BLaER1 treated with 17β-estradiol and CSF1 and Interleukin-3, amounts not matched to agents 10 nM and 100 nM (cell line): ENCODE results near the gene NAALAD2.
"Not testable (repeated sequence)": the region's sequence is repeated elsewhere in the genome, so short reads cannot be mapped to it uniquely, and the experiment has no call there.

ENCODE experiments used
- H3K27ac ChIP-seq, 11 experiments: shearing (Covaris generic); formaldehyde crosslinking; 2 replicates each; pipeline ENCODE4 v1.8.1; 2022
- H3K27me3 ChIP-seq, 11 experiments: shearing (Covaris generic); formaldehyde crosslinking; 2 replicates each; pipeline ENCODE4 v1.8.1; 2022
- H3K36me3 ChIP-seq, 11 experiments: shearing (Covaris generic); formaldehyde crosslinking; 2 replicates each; pipeline ENCODE4 v1.8.1; 2022
- H3K4me1 ChIP-seq, 10 experiments: shearing (Covaris generic); formaldehyde crosslinking; 2 replicates each; pipeline ENCODE4 v1.8.1; 2022
- H3K4me2 ChIP-seq, 11 experiments: shearing (Covaris generic); formaldehyde crosslinking; 2 replicates each; pipeline ENCODE4 v1.8.1; 2022
- H3K4me3 ChIP-seq, 10 experiments: shearing (Covaris generic); formaldehyde crosslinking; 2 replicates each; pipeline ENCODE4 v1.8.1; 2022
- H3K9ac ChIP-seq, 11 experiments: shearing (Covaris generic); formaldehyde crosslinking; 2 replicates each; pipeline ENCODE4 v1.8.1; 2022
- H3K9me3 ChIP-seq, 11 experiments: shearing (Covaris generic); formaldehyde crosslinking; replicated peaks in 1 of 11; 2 replicates each; pipeline ENCODE4 v1.8.1; 2022
- H4K20me1 ChIP-seq, 11 experiments: shearing (Covaris generic); formaldehyde crosslinking; 2 replicates each; pipeline ENCODE4 v1.8.1; 2022
- Cebpa-rat ChIP-seq, 11 experiments: shearing (Covaris generic); IDR thresholded peaks; 2 replicates each; pipeline ENCODE4 v1.8.1; 2022

Gene NAALAD2

GRCh38 chr11:90133560-90134477 lies 644 bp upstream of the NAALAD2 start:
- Histone ChIP-seq H3K4me1 (peaks cover 0 to 29% (median 0%) of the 10 kb centered on the region in 10 experiments; a peak in 6 of 20 replicates), H3K27ac (no peak overlapping the region), H3K4me2 (no peak overlapping the region), H3K9me3 (peaks cover 0 to 8% (median 7%) of the 10 kb centered on the region in 11 experiments; a peak in 13 of 22 replicates), H3K4me3 (no peak overlapping the region), H4K20me1 (no peaks in the 10 kb centered on the region), H3K36me3 (no peaks in the 10 kb centered on the region), H3K9ac (no peak overlapping the region), H3K27me3 (no peaks in the 10 kb centered on the region)
- TF ChIP-seq Cebpa-rat (IDR thresholded peaks at IDR 0.05) = no peak

GRCh38 chr11:90135016-90135415 lies 553 bp downstream of the NAALAD2 start:
- no peak overlapping the region for H3K27ac ChIP-seq
- H3K9me3 ChIP-seq = peaks cover 0 to 8% (median 7%) of the 10 kb centered on the region in 11 experiments; a peak in 13 of 22 replicates
- no peaks in the 10 kb centered on the region for H3K36me3 ChIP-seq
- TF ChIP-seq Cebpa-rat (IDR thresholded peaks at IDR 0.05) = no peak
- no peaks in the 10 kb centered on the region for H3K27me3 ChIP-seq
- H4K20me1 ChIP-seq = no peaks in the 10 kb centered on the region
- H3K4me3 ChIP-seq = no peak overlapping the region
- peaks cover 0 to 25% (median 0%) of the 10 kb centered on the region in 10 experiments; a peak in 6 of 20 replicates for H3K4me1 ChIP-seq
- H3K9ac ChIP-seq = no peak overlapping the region
- no peak overlapping the region for H3K4me2 ChIP-seq

- no peak for TF ChIP-seq Cebpa-rat (IDR thresholded peaks at IDR 0.05)
- Histone ChIP-seq H3K9me3 (no peaks in the 10 kb centered on the region), H3K4me3 (no peak overlapping the region), H3K4me2 (no peak overlapping the region), H3K27ac (no peak overlapping the region), H3K27me3 (no peaks in the 10 kb centered on the region), H3K36me3 (no peaks in the 10 kb centered on the region), H3K9ac (no peak overlapping the region), H3K4me1 (no peaks in the 10 kb centered on the region), H4K20me1 (no peaks in the 10 kb centered on the region)
Observed at GRCh38 chr11:90148900-90149299, 14.4 kb downstream of the NAALAD2 start.

GRCh38 chr11:90166982-90167573 lies 32.6 kb downstream of the NAALAD2 start:
- H3K4me3 ChIP-seq, H3K27ac ChIP-seq, H3K36me3 ChIP-seq, H3K4me2 ChIP-seq, H3K9me3 ChIP-seq, H4K20me1 ChIP-seq, H3K27me3 ChIP-seq, H3K4me1 ChIP-seq, H3K9ac ChIP-seq: not testable (repeated sequence)

GRCh38 chr11:90167704-90168103 lies 33.2 kb downstream of the NAALAD2 start:
- H3K9ac ChIP-seq, H3K27ac ChIP-seq, H3K36me3 ChIP-seq, H3K4me3 ChIP-seq, H3K4me1 ChIP-seq, H3K27me3 ChIP-seq, H3K9me3 ChIP-seq, H3K4me2 ChIP-seq, H4K20me1 ChIP-seq: not testable (repeated sequence)

GRCh38 chr11:90168571-90168970 lies 34.1 kb downstream of the NAALAD2 start:
- no peaks in the 10 kb centered on the region for H3K27me3 ChIP-seq
- H3K4me3 ChIP-seq = no peak overlapping the region
- H3K4me1 ChIP-seq = no peaks in the 10 kb centered on the region
- no peak overlapping the region for H3K27ac ChIP-seq
- no peaks in the 10 kb centered on the region for H3K36me3 ChIP-seq
- H3K9me3 ChIP-seq = peaks cover 0 to 10% (median 7%) of the 10 kb centered on the region in 11 experiments; a peak in 12 of 22 replicates
- H3K4me2 ChIP-seq = no peak overlapping the region
- TF ChIP-seq Cebpa-rat (IDR thresholded peaks at IDR 0.05) = peak in 1 of 11 experiments; percentile 29; a peak in 1 of 22 replicates
- H4K20me1 ChIP-seq = no peaks in the 10 kb centered on the region
- H3K9ac ChIP-seq = no peak overlapping the region

- Histone ChIP-seq H3K9ac (no peak overlapping the region), H3K27ac (no peak overlapping the region), H3K27me3 (no peaks in the 10 kb centered on the region), H3K9me3 (peaks cover 0 to 10% (median 7%) of the 10 kb centered on the region in 11 experiments; a peak in 12 of 22 replicates), H3K4me3 (no peak overlapping the region), H3K36me3 (no peaks in the 10 kb centered on the region), H3K4me1 (no peaks in the 10 kb centered on the region), H4K20me1 (no peaks in the 10 kb centered on the region), H3K4me2 (no peak overlapping the region)
- no peak for TF ChIP-seq Cebpa-rat (IDR thresholded peaks at IDR 0.05)
Observed at GRCh38 chr11:90171359-90171758, 36.9 kb downstream of the NAALAD2 start.

GRCh38 chr11:90176069-90176468 lies 41.6 kb downstream of the NAALAD2 start:
- no peak overlapping the region for H3K4me3 ChIP-seq
- no peak overlapping the region for H3K9ac ChIP-seq
- no peaks in the 10 kb centered on the region for H3K36me3 ChIP-seq
- H3K9me3 ChIP-seq = no peaks in the 10 kb centered on the region
- peaks cover 0 to 4% (median 0%) of the 10 kb centered on the region in 10 experiments; a peak in 3 of 20 replicates for H3K4me1 ChIP-seq
- H3K27ac ChIP-seq = no peak overlapping the region
- no peaks in the 10 kb centered on the region for H4K20me1 ChIP-seq
- no peak for TF ChIP-seq Cebpa-rat (IDR thresholded peaks at IDR 0.05)
- H3K4me2 ChIP-seq = no peak overlapping the region
- no peaks in the 10 kb centered on the region for H3K27me3 ChIP-seq

GRCh38 chr11:90178751-90179150 lies 44.3 kb downstream of the NAALAD2 start:
- Histone ChIP-seq H3K4me3 (no peak overlapping the region), H3K27ac (no peak overlapping the region), H3K36me3 (no peaks in the 10 kb centered on the region), H3K9ac (no peak overlapping the region), H3K9me3 (no peaks in the 10 kb centered on the region), H3K27me3 (no peaks in the 10 kb centered on the region), H3K4me2 (no peak overlapping the region), H3K4me1 (peaks cover 0 to 17% (median 0%) of the 10 kb centered on the region in 10 experiments; a peak in 4 of 20 replicates), H4K20me1 (no peaks in the 10 kb centered on the region)
- TF ChIP-seq Cebpa-rat (IDR thresholded peaks at IDR 0.05) = no peak
